H4 (cell line): ENCODE data around the gene MT1M. TPM values are rescaled to one million over a fixed set of nuclear protein-coding genes. Genes with fewer than 3 reads are reported as not detected.
"Not testable (repeated sequence)": the region's sequence is repeated elsewhere in the genome, so short reads cannot be mapped to it uniquely, and the experiment has no call there.

Experiments used
- DNase-seq: peaks from one replicate; pipeline ENCODE4 v3.0.0-alpha.2; 2015; ENCODE audit warnings: low spot score
- total RNA-seq: library from RNA; depleted of rRNA; stranded (reverse); fragments of >200 nt; shearing (Covaris generic); gene quantifications from 2 replicates; pipeline ENCODE4 v1.2.3, GENCODE V29; 2014; rRNA removed

Gene MT1M
- not detected in 2 replicates for total RNA-seq

DNA sequence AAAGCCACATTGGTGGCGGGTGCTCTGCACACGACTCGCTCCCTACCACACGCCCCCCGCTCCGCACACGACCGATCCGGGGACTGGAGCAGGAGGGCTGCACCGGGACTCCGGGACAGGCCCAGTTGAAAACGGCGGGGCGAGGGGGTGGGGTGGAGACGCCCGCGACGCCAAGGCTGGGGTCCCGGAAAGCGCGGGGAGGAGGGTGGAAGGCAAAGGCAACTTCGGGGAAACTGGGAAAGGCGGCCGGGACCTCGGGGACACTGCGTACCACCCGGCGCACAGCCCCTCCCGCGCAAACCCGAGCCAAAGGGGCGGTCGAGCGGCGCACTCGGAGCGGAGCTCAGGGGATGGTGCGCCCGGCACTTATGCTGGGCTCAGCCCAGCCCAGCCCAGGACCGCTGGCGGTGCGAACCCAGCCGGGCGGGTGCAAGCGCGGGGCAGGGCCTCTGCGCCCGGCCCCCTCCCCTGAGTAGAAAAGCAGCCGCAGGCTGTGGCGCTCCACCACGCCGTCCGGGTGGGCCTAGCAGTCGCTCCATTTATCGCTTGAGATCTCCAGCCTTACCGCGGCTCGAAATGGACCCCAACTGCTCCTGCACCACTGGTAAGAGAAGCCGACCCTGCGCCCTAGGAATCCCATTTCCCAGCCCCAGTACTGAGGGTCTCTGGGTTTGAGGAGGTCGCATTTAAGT, at the start of gene MT1M:
MT1M (plus strand) TSS at position 504 of the 692 bp plus-strand sequence; CDS start at position 577, 73 bp downstream.
- no peak for DNase-seq

DNA sequence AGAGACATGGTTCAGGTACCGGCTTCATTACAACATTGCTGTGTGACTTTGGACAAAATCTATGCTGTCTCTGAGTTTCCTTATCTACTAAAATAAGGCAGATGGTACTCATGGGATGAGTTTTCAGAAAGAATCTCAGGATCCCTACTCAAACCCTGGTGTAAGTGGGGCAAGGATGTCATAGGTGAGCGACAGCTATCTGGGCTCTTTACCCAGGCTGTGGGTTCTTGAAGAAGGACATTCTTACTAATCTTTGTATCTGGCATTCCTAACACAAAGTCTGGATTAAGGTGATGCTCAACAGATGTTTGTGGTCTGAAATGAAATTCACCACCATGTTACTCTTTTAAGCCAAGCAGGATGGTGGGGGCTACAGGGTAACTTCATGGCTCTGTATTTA, 49.5 kb upstream of the MT1M start:
- not testable (repeated sequence) for DNase-seq

DNA sequence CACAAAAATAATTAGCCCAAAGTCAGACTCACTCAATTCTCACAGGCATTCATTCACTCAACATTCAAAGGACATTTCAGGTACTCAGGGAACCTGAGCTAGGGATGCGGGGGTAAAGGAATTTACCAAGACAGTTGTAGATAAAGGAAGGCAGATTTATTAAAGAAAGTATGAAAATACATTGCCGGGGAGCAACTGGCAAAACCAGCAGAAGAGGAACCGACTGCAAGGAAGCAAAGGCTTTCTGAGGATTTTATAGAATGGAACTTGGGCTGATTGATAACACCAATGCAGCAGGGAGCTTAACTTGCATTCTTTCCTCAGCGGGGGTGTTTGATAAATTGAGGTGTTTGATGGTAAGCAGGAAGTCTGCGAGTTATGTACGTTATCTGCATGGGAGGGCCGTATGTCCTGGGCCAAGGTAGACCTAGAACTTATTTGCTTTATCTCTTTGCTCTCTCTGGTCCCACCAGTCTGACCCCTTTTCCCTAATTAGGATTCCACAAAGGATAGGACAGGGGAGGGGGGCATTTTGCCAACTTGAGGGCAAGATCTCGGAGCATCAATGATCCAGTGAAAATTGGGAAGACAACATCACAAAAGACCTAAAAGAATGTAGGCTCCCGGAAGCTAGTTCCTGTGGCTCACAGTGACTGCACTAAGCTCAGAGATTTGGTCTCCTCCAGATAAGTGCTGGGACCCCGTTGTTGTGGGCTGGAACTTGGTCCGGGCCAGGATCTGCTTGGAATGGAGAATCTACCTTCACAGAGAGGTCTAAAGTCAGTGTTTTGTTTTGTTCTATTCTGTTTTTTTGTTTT, 48.9 kb upstream of the MT1M start:
- DNase-seq: no peak

DNA sequence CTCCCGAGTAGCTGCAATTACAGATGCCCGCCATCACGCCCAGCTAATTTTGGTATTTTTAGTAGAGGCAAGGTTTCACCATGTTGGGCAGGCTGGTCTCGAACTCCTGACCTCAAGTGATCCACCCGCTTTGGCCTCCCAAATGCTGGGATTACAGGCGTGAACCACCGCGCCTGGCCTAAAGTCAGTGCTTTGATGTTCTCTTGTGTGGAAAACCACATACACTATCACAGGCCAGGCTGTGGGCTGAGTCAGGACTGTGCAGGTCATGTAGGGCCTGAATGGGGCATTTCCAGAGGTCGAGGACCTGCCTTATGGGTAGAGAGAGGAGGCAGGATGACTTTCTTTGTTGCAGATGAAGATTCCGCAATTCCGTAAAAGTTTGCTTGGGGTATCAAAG, 48.2 kb upstream of the MT1M start:
- DNase-seq: no peak

DNA sequence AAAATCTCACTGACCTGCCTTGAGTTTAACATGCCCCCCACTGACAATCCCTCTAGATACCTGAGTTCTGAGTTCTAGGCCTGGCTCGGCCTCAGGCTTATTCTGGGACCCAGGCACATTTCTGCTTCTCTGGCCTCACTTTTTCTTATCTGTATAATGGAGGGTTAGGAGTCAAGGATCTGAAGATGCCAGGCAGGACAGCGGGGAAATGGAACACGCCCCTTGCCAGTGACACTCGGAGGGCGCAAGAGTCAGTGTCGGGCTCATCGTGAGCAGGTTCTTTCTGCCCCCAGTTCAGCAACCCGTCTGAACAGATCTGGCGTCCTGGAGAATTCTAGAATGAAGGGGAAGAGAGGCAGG, 43.7 kb upstream of the MT1M start:
- no peak for DNase-seq

DNA sequence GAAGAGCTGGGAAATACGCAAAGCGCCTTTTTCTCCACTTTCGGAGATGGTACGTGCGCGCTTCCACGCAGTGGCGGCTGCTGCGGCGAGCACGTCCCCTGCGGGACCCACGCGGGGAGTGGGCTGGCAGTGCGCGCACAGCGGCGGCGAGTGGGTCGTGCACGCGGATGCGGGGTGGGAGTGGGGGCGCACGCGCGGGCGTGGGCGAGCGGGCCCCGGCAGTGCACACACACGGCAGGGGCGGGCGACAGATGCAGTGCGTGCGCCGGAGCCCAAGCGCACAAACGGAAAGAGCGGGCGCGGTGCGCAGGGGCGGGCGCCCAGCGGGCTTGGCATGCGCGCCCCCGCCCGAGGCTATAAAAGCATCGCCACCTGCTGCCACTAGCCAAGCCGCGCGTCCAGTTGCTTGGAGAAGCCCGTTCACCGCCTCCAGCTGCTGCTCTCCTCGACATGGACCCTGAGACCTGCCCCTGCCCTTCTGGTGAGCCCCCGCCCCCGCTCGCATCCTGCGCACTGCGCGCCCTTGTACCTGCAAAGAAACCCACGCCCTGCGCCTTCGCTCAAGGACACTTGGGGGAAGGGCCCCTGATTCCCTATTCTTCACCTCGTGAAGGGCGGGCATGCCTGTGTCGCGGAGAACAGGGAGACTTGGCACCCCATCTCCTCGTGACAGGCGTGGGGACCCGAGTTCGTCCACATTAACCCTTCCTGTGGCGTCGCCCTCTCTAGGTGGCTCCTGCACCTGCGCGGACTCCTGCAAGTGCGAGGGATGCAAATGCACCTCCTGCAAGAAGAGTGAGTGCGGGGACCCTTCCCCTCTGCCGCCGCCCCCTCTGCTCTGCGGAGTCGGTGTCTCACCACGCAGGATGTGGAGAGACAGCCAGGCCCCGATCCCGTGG, 43.1 kb upstream of the MT1M start, which contains the start of gene MT3:
MT3 (plus strand) TSS at position 388 of the 899 bp plus-strand sequence; CDS start at position 451, 63 bp downstream.
- DNase-seq: no peak

DNA sequence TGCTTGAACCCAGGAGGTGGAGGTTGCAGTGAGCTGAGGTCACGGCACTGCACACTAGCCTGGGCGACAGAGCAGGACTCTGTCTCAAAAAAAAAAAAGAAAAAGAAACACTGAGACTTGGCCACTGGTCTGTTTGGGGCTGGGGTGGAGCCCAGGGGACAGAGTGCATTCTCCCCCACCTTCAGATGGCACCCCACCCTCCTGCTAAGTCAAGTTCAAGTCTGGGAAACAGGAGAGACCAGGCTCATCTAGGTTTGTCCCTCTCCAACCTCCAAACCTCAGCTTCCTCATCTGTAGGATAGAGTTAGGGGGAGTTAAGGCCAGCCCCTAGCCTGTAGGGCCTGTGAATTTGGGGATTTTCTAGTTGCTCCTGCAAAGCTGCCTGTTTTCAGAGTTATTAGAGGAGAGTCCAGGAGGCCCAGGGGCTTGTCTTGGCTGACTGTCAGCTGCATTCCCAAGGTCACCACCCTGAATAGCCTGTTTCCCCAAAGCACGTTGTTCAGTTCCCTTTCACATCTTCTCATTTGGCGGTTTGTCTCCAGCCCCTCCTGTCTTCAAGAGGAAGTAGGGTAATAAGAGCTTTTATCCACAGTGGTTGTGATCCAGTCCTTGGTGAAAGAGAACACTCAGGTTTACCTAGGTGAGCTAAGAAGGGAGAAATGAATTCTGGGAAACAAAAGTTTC, 40.9 kb upstream of the MT1M start:
- DNase-seq: no peak

DNA sequence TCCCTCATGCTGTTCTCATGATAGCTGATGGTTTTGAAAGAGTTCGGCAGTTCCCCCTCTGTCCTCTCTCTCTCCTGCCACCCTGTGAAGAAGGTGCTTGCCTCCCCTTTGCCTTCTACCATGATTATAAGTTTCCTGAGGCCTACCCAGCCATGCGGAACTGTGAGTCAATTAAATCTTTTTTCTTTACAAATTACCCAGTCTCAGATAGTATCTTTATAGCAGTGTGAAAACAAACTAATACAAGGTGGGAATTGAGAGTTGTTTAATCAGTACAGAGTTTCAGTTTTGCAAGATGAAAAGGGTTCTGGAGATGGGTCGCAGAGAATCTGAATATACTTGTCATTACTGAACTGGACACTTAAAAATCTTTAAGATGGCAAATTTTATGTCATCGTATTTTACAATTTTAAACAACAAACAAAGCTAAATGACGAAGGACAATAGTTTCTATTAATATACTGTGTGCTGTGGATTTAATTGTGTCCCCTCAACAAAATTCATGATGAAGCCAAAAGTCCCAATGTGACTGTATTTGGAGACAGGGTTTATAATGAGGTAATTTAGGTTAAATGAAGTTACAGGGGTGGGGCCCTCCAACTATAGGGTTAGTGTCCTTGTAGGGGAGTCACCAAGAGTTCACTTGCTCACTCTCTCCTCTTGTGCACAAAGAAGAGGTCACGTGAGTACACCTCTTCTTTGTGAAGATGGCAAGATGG, 38.7 kb upstream of the MT1M start:
- no peak for DNase-seq

DNA sequence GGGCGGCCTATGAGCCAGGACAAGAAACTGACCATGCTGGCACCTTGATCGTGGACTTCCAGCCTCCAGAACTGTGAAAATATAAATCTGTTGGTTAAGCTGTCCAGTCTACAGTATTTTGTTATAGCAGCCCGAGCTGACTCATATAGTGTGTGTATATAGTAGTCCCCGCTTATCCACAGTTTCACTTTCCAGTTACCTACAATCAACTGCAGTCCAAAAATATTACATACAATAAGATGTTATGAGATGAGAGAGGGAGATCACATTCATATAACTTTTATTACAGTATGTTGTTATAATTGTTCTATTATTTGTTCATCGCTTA, 38.2 kb upstream of the MT1M start:
- DNase-seq: no peak

DNA sequence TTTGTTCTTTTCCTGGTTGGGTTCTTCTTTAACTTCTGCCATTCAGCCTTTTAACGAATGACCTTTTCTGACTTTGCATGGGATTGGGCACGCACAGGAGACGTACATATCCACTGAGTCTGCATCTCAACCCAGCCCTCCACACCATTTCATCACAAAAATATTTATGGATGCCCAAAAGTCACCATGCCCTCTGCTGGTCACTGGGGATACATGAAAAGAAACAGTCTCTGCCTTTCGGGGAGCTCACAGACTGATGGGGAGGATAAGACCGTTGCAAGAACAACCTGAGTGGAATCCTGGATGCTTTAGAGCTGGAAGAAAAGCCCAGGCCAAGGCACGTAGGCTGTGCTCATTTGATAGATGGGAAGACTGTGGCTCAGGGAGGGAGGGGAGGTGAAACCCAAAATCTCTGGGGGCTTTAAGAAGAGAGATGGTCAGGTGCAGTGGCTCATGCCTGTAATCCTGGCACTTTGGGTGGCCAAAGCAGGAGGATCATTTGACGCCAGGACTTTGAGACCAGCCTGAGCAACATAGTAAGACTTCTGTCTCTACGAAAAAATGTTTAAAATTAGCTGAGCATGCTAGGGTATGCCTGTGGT, 32.0 kb upstream of the MT1M start:
- peak; percentile 52 for DNase-seq

DNA sequence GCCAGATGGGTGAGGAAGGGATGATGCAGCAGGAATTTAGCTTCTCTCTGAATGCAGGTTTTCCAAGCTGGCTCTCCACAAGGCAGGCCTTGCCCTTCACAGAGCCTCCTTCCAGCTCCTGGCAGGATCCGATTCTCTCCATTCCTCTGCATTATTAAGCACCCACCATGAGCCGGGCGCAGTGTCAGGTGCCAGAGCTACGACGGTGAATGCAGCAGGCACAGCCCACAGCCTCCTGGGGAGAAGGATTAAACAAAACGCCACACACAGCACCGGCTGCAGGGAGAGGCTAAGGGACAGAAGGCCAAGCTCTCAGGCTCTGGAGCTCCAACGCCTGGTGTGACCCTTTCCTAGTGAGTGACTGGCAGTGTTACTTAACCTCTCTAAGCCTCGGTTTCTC, 31.1 kb upstream of the MT1M start:
- DNase-seq: no peak

DNA sequence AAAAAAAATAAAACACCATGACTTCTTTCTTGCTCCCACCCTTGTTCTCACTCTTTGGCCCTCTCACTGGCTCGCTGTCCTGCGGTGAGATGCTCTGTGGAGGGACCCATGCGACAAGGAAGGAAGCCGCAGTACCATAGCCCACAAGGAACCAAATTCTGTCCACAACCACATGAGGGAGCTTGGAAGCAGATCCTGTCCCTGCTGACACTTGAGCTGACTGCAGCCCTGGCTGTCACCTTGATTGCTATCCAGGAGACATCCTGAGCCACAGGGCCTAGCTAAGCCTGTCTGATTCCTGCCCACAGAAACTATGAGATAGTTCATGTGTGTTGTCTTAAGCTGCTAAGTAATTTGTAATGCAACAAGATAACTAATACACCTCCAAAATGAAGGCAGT, 28.9 kb upstream of the MT1M start:
- DNase-seq: peak; percentile 57

DNA sequence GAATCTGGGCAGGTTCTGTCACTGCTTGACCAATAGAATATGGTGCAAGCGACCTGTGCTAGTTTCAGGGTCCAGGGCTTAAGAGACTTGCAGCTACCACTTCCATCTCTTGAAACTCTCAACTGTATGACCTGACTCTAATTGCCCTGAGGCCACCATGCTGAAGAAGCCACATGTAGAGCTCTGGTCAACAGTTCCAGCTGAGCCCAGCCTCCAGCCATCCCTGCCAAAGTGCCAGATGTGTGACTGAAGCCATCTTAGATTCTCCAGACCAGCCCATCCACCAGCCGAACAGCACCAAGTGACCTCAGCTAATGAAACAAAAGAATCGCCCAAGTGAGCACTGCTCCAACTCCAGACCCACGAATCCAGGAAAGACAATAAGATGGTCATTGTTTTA, 27.5 kb upstream of the MT1M start:
- no peak for DNase-seq

DNA sequence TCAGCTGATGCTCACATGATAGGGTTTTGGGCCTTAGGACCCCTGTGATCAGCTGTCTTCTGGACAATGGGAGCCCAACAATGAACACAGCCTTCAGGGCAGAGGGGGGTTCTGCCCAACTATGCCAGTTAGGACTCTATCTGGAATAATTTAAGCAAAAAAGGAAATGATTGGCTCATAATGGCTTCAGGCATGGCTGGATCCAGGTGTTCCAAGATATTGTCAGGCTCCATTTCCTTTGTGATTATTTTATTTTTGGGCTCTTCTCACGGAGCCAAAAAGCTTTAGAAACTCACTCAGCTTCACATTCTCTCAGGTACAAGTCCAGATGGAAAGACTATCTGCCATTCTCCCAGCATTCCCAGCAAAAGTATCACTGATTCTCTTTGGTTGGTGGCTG, 27.0 kb upstream of the MT1M start:
- no peak for DNase-seq

DNA sequence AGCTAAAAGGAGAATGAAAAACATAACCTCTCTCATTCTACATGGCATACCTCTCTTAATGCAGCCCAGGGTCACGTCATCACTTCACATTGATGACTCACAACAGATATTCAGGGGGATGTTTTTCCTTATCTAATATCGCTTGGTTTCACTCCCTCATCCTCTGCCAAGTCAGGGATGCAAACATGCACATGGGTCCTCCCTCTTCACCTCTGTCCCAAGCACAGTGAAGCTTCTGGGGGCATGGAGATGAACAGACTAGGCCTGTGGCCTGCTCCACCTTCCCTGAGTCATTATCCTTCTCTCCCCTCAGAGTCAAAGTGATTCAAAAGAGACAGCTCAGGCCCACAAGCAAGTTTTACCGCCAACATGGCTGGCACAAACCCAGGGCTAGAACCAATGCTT, 26.4 kb upstream of the MT1M start:
- DNase-seq: peak; percentile 69

DNA sequence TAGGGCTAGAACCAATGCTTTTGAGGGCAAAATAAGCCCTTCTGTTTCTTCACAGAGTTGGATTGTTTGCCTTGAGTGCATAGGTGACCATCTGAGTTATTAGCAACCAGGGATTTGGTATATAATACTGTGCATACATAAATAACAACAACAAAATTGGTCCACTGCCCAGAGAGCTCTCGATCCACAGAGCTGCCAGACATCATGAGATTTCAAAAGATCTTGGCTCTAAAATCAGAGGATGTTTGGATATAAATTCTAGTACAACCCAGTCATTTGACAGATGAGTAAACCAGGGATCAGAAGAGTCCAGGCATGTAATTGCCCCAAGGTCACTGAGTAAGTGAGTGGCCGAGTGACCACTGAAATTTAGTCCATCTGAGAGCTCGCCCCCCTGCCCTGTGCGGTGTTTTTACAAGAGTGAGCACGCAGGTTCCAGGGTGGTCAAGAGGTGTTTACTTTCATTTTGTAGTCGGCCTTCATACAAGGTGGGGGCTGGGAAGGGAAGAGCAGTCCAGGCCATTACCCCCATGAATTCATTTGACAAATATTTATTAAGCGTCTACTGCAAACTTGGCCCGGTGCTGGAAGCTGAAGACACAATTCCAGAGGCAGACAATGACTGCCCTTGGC, 25.9 kb upstream of the MT1M start:
- DNase-seq: peak; percentile 65

DNA sequence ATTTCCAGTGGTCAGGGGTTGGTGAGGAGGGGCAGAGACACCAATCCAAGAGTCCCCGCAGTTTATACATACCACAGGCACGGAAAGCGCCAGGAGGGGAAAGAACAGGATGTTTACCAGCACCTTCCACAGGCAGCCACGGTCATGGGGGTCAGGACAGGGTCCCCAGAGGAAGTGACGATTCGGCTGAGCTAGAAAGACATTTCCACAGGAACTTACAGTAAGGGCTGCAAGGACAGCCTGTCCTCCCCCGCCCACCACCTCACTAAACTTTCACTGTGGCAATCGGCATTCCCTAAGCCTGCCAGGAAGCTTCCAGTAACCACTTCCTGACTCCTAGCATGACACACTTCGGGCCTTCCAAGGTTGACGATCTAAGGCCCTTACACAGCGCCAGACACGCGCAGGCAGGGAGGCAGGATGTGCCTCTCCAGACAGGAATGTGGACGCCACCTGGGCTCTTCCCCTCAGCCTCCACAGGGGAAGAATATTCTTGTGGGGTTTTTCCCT, 25.3 kb upstream of the MT1M start:
- DNase-seq: peak; percentile 99

DNA sequence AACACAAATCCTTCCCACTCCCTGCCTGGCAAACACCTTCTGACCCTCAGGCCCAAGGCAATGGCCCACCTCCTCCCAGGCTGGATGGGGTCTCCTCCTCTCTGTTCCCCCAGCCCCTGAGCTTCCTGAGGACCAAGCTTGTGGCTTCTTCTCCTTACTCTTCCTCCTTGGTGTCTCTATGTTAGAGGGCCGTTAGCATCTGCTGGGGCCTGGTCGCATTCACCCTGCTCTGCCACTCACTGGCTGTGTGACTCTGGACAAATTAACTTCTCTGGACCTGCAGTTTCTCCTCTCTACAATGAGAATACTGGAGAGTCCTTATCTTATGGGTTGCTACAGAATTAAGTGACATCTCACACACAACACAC, 24.8 kb upstream of the MT1M start:
- DNase-seq: no peak

DNA sequence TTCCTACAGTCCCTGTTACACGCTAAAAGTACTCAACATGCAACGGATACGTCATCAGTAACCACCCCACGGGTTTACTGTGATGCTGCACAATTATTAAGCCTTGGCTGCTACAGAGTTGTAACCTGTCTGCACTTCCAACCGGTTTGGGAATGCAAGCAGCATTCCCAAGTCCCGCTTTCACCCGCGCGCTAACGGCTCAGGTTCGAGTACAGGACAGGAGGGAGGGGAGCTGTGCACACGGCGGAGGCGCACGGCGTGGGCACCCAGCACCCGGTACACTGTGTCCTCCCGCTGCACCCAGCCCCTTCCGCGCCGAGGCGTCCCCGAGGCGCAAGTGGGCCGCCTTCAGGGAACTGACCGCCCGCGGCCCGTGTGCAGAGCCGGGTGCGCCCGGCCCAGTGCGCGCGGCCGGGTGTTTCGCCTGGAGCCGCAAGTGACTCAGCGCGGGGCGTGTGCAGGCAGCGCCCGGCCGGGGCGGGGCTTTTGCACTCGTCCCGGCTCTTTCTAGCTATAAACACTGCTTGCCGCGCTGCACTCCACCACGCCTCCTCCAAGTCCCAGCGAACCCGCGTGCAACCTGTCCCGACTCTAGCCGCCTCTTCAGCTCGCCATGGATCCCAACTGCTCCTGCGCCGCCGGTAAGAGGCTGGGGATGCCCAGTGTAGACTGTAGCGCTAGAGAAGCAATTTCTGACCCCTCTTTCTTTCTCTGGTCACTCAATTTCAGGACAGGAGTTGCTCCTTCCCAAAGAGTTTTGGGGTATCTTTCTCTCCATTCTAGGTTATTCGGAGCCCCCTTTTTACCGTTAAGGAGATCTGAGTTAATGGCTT, 24.2 kb upstream of the MT1M start, which contains the start of gene MT2A:
MT2A (plus strand) TSS at position 542 of the 833 bp plus-strand sequence; CDS start at position 614, 72 bp downstream.
- peak; percentile 95 for DNase-seq
